ENCODE measurements around the gene F5. TPM values are rescaled to one million over a fixed set of nuclear protein-coding genes. Genes with fewer than 3 reads are reported as not detected.

The F5 gene
- total and polyA plus RNA-seq, 9 of the 15 experiments (the other 6 are each of a cell fraction or from before 2014, with no cell fraction given), result 0.03 to 0.13 TPM; not detected in 7

DNA sequence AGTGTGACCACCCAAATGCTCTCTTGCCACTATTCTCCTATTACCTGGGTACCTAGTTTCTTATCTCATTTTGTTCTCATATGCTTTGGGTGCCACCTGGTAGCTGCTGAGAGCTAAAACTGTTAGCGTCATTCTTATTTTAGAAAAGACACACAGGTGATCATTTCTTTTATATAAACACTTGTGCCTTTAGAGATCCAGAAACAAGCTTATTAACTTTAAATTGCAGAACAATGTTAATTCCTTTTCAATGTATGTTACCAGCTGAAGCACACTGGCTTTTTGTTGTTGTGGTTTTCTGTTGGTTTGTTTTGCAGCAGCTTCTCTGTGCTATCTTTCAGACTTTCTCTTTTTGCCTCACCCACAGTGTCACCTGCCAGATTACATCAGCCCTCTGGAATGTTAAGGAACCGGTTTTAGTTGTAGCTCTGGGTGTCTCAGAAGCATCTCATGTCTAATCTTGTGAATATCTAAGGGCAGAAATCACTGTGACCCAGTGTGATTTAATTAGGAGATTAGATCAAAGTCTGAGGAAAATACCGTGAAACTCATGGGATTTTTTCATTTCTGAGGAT, 57.1 kb downstream of the F5 start:
- ATAC-seq (no peak), FAIRE-seq (no peak), DNase-seq (ENCODE audit: extremely low read depth in 1 of 4, low spot score in 3 of 4) (no peak)
- intact Hi-C loops (cut with micrococcal nuclease) (no loop called here), in situ Hi-C loops (cut with MboI) (no loop called here)
- Histone ChIP-seq H3K9me3 (replicated peaks; ENCODE audit: control insufficient read depth, insufficient read depth, low read depth, low read length) (no peaks in the 10 kb centered on the region), H3K27ac (ENCODE audit: extremely low read depth, low read depth, low read length) (no peak overlapping the region), H2AFZ (ENCODE audit: low read depth, low read length) (no peak overlapping the region), H4K20me1 (replicated peaks; ENCODE audit: control insufficient read depth, insufficient read depth, low read length) (no peaks in the 10 kb centered on the region), H3K27me3 (ENCODE audit: control insufficient read depth in 2 of 2, insufficient read depth in 2 of 2, low read length in 2 of 2) (no peaks in the 10 kb centered on the region), H3K4me2 (ENCODE audit: insufficient read depth, low read length) (no peak overlapping the region), H3K9ac (ENCODE audit: insufficient read depth in 1 of 2, low read depth in 2 of 2, low read length in 2 of 2) (no peak overlapping the region), H3K36me3 (ENCODE audit: control insufficient read depth, insufficient read depth, low read length) (no peaks in the 10 kb centered on the region), H3K9me1 (ENCODE audit: control insufficient read depth, insufficient read depth, low read length) (no peaks in the 10 kb centered on the region), H3K4me3 (no peak overlapping the region), H3K79me2 (ENCODE audit: control insufficient read depth, insufficient read depth, low read length) (no peaks in the 10 kb centered on the region), H3K4me1 (replicated peaks in 1 of 2; ENCODE audit: control insufficient read depth in 2 of 2, insufficient read depth in 2 of 2, low read length in 2 of 2) (peaks cover 0 to 19% of the 10 kb centered on the region in 2 experiments; a peak in 3 of 5 replicates)
- WGBS (ENCODE audit: insufficient coverage, low coverage, missing lambda C conversion rate), result 12% methylated on average over 3 of the region's 3 CpGs
- ChIA-PET POLR2A (no interaction called here), CTCF (ENCODE audit: low intra/inter-chr PET ratio) (no interaction called here)
- no TSS peak for BruUV-seq (replicated peaks)
- TF ChIP-seq ZC3H11A (IDR thresholded peaks at IDR 0.05; ENCODE audit: low read depth, low read length) (no peak), ZEB2 (IDR thresholded peaks at IDR 0.05) (peak; percentile 34; the same call in 1 of the 2 replicates), SIN3B (IDR thresholded peaks at IDR 0.05; ENCODE audit: low read depth) (no peak), CHCHD3 (CRISPR knock-in tag; IDR thresholded peaks at IDR 0.05) (no peak), CBX5 (IDR thresholded peaks at IDR 0.05; ENCODE audit: borderline replicate concordance, low read depth) (no peak), JUND (IDR thresholded peaks at IDR 0.05; ENCODE audit: borderline replicate concordance, low read depth, low read length) (peak; percentile 74; the same call in 1 of the 2 replicates), JUND (tag; IDR thresholded peaks at IDR 0.05; ENCODE audit: borderline replicate concordance, low read depth, low read length) (peak; percentile 67; the same call in 1 of the 3 replicates), NR2C1 (IDR thresholded peaks at IDR 0.05) (no peak), NR2C1 (tag; IDR thresholded peaks at IDR 0.05) (no peak), HNRNPL (IDR thresholded peaks at IDR 0.05; ENCODE audit: low read depth, low read length) (no peak), ZNF274 (IDR thresholded peaks at IDR 0.05; ENCODE audit: borderline replicate concordance, low read depth, low read length) (no peak), BCLAF1 (IDR thresholded peaks at IDR 0.05; ENCODE audit: borderline replicate concordance in 1 of 2, control insufficient read depth in 1 of 2, low read depth in 2 of 2, low read length in 1 of 2) (no peak), TFAM (CRISPR knock-in tag; conservative IDR thresholded peaks at IDR 0.05) (no peak), ZNF354B (CRISPR knock-in tag; IDR thresholded peaks at IDR 0.05) (no peak), ATF7 (IDR thresholded peaks at IDR 0.05) (peak; percentile 56), KDM1A (IDR thresholded peaks at IDR 0.05) (0 out of 4 replicates have a peak, but pooled peaks of 1 of the 2 experiments have one; percentile 10)
- TF ChIP-seq, protein P1, sequence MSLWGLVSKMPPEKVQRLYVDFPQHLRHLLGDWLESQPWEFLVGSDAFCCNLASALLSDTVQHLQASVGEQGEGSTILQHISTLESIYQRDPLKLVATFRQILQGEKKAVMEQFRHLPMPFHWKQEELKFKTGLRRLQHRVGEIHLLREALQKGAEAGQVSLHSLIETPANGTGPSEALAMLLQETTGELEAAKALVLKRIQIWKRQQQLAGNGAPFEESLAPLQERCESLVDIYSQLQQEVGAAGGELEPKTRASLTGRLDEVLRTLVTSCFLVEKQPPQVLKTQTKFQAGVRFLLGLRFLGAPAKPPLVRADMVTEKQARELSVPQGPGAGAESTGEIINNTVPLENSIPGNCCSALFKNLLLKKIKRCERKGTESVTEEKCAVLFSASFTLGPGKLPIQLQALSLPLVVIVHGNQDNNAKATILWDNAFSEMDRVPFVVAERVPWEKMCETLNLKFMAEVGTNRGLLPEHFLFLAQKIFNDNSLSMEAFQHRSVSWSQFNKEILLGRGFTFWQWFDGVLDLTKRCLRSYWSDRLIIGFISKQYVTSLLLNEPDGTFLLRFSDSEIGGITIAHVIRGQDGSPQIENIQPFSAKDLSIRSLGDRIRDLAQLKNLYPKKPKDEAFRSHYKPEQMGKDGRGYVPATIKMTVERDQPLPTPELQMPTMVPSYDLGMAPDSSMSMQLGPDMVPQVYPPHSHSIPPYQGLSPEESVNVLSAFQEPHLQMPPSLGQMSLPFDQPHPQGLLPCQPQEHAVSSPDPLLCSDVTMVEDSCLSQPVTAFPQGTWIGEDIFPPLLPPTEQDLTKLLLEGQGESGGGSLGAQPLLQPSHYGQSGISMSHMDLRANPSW (CRISPR knock-in tag; IDR thresholded peaks at IDR 0.05), result no peak
- TF ChIP-seq, protein P2, sequence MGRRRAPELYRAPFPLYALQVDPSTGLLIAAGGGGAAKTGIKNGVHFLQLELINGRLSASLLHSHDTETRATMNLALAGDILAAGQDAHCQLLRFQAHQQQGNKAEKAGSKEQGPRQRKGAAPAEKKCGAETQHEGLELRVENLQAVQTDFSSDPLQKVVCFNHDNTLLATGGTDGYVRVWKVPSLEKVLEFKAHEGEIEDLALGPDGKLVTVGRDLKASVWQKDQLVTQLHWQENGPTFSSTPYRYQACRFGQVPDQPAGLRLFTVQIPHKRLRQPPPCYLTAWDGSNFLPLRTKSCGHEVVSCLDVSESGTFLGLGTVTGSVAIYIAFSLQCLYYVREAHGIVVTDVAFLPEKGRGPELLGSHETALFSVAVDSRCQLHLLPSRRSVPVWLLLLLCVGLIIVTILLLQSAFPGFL (CRISPR knock-in tag; IDR thresholded peaks at IDR 0.05), result no peak
